PFSK-1 (cell line): ENCODE results near the gene SLIT3.

Experiments used
- POLR2AphosphoS5 ChIP-seq: IDR thresholded peaks from 2 replicates; pipeline ENCODE4 v1.6.1; 2012; ENCODE audit warnings: low read depth, mild to moderate bottlenecking, control low read depth, low read length, moderate library complexity
- SIN3A ChIP-seq: IDR thresholded peaks from 2 replicates; pipeline ENCODE4 v1.6.1; 2012; ENCODE audit warnings: mild to moderate bottlenecking, low read length, moderate library complexity, borderline replicate concordance; ENCODE audit not compliant: insufficient read depth

- TF ChIP-seq POLR2AphosphoS5 (no peak), SIN3A (no peak)
Observed at GRCh38 chr5:168613996-168614395, 686.9 kb downstream of the SLIT3 start.
